Stimulated activated CD4-positive, alpha-beta T cell treated with anti-CD3 and anti-CD28 coated beads, Interleukin-12 subunit alpha, Interleukin-12 subunit beta, amount 100 ng/mL, for 24 hours (primary cell): ENCODE measurements around the gene ANO3.

Experiments
- DNase-seq, 2 experiments: peaks; one replicate each; pipeline ENCODE4 v3.0.0-alpha.2; 2020; ENCODE audit warnings: low read depth in 2 of 2

Gene ANO3

DNA sequence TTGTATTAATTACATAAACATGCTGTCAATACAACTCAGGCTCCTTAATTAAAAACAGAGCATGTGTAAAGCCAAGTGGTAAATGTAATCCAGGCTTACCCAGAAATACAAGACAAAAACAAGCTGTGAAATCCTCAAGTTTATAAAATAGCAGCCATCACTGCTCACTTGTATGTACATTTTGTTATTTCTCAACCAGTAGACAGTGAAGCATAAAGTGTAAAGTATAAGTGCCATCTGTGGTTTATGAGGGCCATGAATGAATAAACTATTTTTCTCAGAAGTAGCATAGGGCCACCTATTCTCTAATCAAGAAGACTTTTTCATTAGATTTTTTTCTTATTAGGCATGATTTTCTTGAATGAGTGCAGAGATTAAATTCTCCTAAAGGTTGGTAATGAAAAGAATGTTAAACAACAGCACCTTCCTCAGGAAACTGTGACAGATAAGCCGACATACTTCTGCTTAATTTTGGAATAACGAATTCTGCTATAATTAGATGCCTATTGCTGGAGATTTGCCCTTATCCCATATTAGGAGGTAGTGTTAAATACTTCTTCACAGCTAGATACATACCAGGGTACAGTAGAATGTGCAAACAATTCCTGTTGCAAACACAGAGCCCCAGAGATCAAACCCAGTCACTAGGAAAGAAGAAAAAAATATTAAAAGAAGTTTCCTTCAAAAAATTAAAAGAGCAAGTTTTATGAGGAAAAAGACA is 377.0 kb downstream of the ANO3 start:
- no peak for DNase-seq

DNA sequence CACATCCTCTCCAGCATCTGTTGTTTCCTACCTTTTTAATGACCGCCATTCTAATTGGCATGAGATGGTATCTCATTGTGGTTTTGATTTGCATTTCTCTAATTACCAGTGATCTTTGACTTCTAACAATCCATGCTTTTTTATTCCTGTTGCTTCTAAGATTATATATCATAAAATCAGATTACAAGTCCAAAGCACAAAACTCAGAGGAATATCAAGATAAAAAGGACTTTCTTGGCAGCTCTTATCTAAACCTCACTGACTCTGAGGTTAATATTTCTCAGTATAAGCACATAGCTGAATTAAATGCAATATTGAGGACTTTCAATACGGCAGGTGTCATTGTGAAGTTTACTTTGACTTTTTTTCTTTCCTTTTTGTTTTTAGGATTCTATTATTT is 378.6 kb downstream of the ANO3 start:
- no peak for DNase-seq

DNA sequence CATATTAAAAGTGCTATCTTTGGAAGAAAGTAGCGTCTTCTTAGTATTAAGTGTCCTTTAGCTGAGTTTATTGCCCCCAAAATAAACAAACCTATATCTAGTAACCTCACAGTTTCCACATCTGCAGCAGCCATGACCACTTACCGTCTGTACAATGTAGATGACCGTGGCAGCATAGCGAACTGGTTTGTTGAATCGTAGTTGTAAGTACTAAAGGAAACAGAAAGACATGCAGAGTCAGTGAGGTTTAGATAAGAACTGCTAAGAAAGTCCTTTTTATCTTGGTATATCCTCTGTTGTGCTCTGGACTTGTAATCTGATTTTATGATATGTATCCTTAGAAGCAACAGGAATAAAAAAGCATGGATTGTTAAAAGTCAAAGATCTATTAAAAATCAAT is 380.6 kb downstream of the ANO3 start:
- no peak for DNase-seq
